Astrocyte (in vitro differentiated cells and primary cell): ENCODE results near the gene CNTN5.

ENCODE experiments used
- EZH2 ChIP-seq: IDR thresholded peaks from 2 replicates; pipeline ENCODE4 v1.6.1; 2012; ENCODE audit warnings: mild to moderate bottlenecking, low read length, inconsistent platforms; ENCODE audit not compliant: insufficient read depth
- TF ChIP-seq, protein P1 (sequence below): IDR thresholded peaks from 2 replicates; pipeline ENCODE4 v1.5.1; 2011; ENCODE audit warnings: low read depth, mild to moderate bottlenecking, inconsistent platforms, low read length, moderate library complexity; ENCODE audit not compliant: insufficient read depth

DNA sequence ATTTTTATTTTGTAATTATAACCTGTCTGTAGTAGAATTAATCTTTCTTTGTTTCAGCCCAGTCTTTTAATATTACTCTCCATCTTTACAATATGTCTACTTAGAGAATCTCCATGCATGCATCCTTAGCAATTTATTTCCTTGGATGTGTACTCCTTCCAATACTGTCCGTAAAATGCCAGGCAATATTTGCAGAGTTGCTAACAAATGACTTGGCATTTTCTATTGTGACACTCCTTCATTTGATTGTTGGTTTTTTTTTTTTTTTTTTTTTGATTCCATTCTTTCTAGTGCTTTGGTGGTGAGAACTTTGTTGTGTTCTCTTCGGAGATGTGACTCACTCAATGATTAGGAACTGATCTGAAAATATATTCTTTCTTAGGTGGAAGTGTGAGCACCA, 220.3 kb downstream of the CNTN5 start:
- TF ChIP-seq, protein P1, sequence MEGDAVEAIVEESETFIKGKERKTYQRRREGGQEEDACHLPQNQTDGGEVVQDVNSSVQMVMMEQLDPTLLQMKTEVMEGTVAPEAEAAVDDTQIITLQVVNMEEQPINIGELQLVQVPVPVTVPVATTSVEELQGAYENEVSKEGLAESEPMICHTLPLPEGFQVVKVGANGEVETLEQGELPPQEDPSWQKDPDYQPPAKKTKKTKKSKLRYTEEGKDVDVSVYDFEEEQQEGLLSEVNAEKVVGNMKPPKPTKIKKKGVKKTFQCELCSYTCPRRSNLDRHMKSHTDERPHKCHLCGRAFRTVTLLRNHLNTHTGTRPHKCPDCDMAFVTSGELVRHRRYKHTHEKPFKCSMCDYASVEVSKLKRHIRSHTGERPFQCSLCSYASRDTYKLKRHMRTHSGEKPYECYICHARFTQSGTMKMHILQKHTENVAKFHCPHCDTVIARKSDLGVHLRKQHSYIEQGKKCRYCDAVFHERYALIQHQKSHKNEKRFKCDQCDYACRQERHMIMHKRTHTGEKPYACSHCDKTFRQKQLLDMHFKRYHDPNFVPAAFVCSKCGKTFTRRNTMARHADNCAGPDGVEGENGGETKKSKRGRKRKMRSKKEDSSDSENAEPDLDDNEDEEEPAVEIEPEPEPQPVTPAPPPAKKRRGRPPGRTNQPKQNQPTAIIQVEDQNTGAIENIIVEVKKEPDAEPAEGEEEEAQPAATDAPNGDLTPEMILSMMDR = no peak
- TF ChIP-seq EZH2 = no peak
